Rectal smooth muscle tissue (tissue), 1 donor: ENCODE results near the gene NCKAP5.

Experiments used
- H3K27ac ChIP-seq: one replicate; pipeline ENCODE4 v1.7.0; 2013; ENCODE audit warnings: low read depth, low read length, inconsistent platforms
- H3K27me3 ChIP-seq: one replicate; pipeline ENCODE4 v1.7.0; 2013; ENCODE audit warnings: low read length; ENCODE audit not compliant: control insufficient read depth, insufficient read depth
- H3K36me3 ChIP-seq: one replicate; pipeline ENCODE4 v1.7.0; 2013; ENCODE audit warnings: low read length; ENCODE audit not compliant: control insufficient read depth, insufficient read depth
- H3K4me1 ChIP-seq: one replicate; pipeline ENCODE4 v1.7.0; 2013; ENCODE audit warnings: low read length; ENCODE audit not compliant: control insufficient read depth, insufficient read depth
- H3K4me3 ChIP-seq: one replicate; pipeline ENCODE4 v1.7.0; 2013; ENCODE audit warnings: low read length
- H3K9ac ChIP-seq: one replicate; pipeline ENCODE4 v1.7.0; 2013; ENCODE audit warnings: low read length

Gene NCKAP5

GRCh38 chr2:133458280-133458679 is 110.0 kb downstream of the NCKAP5 start:
- H3K9ac ChIP-seq, result no peak overlapping the region
- H3K27me3 ChIP-seq, result no peaks in the 10 kb centered on the region
- no peaks in the 10 kb centered on the region for H3K4me1 ChIP-seq
- H3K4me3 ChIP-seq, result no peak overlapping the region
- no peak overlapping the region for H3K27ac ChIP-seq
- H3K36me3 ChIP-seq, result no peaks in the 10 kb centered on the region

DNA sequence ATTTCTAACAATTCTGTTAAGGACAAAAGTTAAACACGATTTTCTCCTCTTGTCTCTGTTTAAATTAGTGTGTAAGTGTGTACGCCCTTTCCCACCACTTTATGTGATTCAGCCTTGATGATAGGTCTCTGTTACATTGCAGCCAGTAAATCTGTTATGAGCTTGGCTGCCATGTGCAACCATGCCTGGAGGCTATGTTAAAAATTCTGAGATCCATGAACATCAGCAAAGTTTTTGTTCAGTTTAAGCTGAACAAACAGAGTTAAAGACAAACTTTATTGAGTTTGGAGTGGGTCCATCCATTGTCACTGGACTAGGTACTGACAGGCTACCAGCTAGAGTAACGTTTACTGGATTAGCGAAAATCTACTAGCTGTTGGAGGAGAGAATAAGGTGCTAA is 110.4 kb downstream of the NCKAP5 start:
- Histone ChIP-seq H3K9ac (no peak overlapping the region), H3K4me3 (no peak overlapping the region), H3K36me3 (no peaks in the 10 kb centered on the region), H3K27me3 (no peaks in the 10 kb centered on the region), H3K4me1 (no peaks in the 10 kb centered on the region), H3K27ac (no peak overlapping the region)

DNA sequence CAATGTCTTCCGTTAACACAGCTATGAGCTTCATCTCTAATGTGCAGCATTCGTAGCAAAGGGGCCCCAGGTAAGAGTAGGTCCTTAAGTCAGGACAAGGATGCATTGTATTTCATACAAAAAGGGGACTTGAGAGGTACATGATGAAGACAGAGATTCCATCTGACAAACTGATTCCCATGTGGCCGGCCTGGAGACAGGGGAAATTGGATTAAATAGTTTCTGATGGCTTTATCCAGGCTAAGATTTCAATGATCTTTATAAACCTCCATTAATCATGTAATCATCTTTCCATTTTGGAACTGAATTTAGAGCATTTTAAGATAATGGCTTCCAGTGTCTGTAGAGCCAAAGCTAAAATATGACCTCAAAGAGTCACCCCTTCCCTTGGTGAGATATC is 111.3 kb downstream of the NCKAP5 start:
- H3K27ac ChIP-seq, result no peak overlapping the region
- H3K4me3 ChIP-seq, result no peak overlapping the region
- no peaks in the 10 kb centered on the region for H3K36me3 ChIP-seq
- no peaks in the 10 kb centered on the region for H3K4me1 ChIP-seq
- H3K27me3 ChIP-seq, result no peaks in the 10 kb centered on the region
- H3K9ac ChIP-seq, result no peak overlapping the region

- Histone ChIP-seq H3K27me3 (no peaks in the 10 kb centered on the region), H3K27ac (no peak overlapping the region), H3K4me3 (no peak overlapping the region), H3K36me3 (no peaks in the 10 kb centered on the region), H3K4me1 (no peaks in the 10 kb centered on the region), H3K9ac (no peak overlapping the region)
Observed at GRCh38 chr2:133456156-133456555, 112.1 kb downstream of the NCKAP5 start.

- Histone ChIP-seq H3K36me3 (no peaks in the 10 kb centered on the region), H3K9ac (no peak overlapping the region), H3K4me1 (no peaks in the 10 kb centered on the region), H3K4me3 (no peak overlapping the region), H3K27ac (no peak overlapping the region), H3K27me3 (no peaks in the 10 kb centered on the region)
Observed at GRCh38 chr2:133453032-133453431, 115.2 kb downstream of the NCKAP5 start.

GRCh38 chr2:133452583-133452982 is 115.7 kb downstream of the NCKAP5 start:
- H3K27ac ChIP-seq, result no peak overlapping the region
- H3K9ac ChIP-seq, result no peak overlapping the region
- no peaks in the 10 kb centered on the region for H3K4me1 ChIP-seq
- no peaks in the 10 kb centered on the region for H3K36me3 ChIP-seq
- no peaks in the 10 kb centered on the region for H3K27me3 ChIP-seq
- no peak overlapping the region for H3K4me3 ChIP-seq

DNA sequence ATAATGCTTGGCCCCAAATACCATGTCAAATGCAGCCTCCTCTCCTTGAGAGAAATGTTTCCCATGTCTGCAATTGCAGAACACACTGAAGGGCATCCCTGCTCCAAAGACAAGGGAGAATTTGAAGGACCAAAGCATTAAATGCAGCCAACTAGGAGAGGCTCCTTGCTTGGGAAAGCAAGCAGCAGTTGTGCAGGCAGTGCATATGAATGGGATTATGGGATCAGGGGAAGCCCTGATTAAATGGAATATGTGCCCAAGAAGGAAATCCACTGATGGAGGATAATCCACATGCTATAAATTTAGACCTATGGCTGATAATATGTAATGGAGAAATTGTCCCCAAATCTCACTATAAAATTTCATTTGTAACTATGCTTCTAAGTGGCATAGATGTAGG is 116.1 kb downstream of the NCKAP5 start:
- Histone ChIP-seq H3K27ac (no peak overlapping the region), H3K36me3 (no peaks in the 10 kb centered on the region), H3K4me3 (no peak overlapping the region), H3K9ac (no peak overlapping the region), H3K4me1 (no peaks in the 10 kb centered on the region), H3K27me3 (no peaks in the 10 kb centered on the region)

- Histone ChIP-seq H3K27ac (no peak overlapping the region), H3K4me3 (no peak overlapping the region), H3K4me1 (no peaks in the 10 kb centered on the region), H3K9ac (no peak overlapping the region), H3K27me3 (no peaks in the 10 kb centered on the region), H3K36me3 (no peaks in the 10 kb centered on the region)
Observed at GRCh38 chr2:133448195-133448594, 120.1 kb downstream of the NCKAP5 start.

DNA sequence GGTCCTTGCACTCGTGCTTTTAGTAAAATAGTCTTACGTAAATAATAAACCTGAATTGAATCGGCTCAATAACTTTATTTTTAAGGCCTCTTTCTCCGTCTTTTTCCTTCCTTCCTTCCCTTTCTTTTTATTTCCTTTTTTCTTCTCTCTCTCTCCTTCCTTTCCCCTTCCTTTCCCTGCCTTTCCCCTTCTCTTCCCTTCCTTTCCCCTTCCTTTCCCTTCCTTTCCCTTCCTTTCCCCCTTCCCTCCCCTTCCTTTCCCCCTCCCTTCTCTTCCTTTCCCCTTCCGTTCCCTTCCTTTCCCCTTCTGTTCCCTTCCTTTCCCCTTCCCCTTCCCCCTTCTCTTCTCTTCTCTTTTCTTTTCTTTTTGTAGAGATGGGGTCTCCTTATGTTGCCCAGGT is 121.0 kb downstream of the NCKAP5 start:
- H3K4me1 ChIP-seq, result no peaks in the 10 kb centered on the region
- H3K27me3 ChIP-seq, result no peaks in the 10 kb centered on the region
- H3K27ac ChIP-seq, result no peak overlapping the region
- no peaks in the 10 kb centered on the region for H3K36me3 ChIP-seq
- H3K4me3 ChIP-seq, result no peak overlapping the region
- H3K9ac ChIP-seq, result no peak overlapping the region

- no peaks in the 10 kb centered on the region for H3K4me1 ChIP-seq
- no peak overlapping the region for H3K4me3 ChIP-seq
- no peaks in the 10 kb centered on the region for H3K27me3 ChIP-seq
- H3K36me3 ChIP-seq, result no peaks in the 10 kb centered on the region
- H3K27ac ChIP-seq, result no peak overlapping the region
- H3K9ac ChIP-seq, result no peak overlapping the region
Observed at GRCh38 chr2:133444465-133444864, 123.8 kb downstream of the NCKAP5 start.

- Histone ChIP-seq H3K4me1 (no peaks in the 10 kb centered on the region), H3K4me3 (no peak overlapping the region), H3K36me3 (no peaks in the 10 kb centered on the region)
Observed at GRCh38 chr2:133442393-133442792, 125.9 kb downstream of the NCKAP5 start.

GRCh38 chr2:133439565-133439920 is 128.7 kb downstream of the NCKAP5 start:
- Histone ChIP-seq H3K27ac (no peak overlapping the region), H3K4me3 (no peak overlapping the region), H3K9ac (no peak overlapping the region), H3K36me3 (no peaks in the 10 kb centered on the region), H3K4me1 (no peaks in the 10 kb centered on the region), H3K27me3 (no peaks in the 10 kb centered on the region)

More at GRCh38 chr2:133442393-133442792, 125.9 kb downstream of the NCKAP5 start:
- no peak overlapping the region for H3K27ac ChIP-seq
- H3K9ac ChIP-seq, result no peak overlapping the region
- no peaks in the 10 kb centered on the region for H3K27me3 ChIP-seq

DNA sequence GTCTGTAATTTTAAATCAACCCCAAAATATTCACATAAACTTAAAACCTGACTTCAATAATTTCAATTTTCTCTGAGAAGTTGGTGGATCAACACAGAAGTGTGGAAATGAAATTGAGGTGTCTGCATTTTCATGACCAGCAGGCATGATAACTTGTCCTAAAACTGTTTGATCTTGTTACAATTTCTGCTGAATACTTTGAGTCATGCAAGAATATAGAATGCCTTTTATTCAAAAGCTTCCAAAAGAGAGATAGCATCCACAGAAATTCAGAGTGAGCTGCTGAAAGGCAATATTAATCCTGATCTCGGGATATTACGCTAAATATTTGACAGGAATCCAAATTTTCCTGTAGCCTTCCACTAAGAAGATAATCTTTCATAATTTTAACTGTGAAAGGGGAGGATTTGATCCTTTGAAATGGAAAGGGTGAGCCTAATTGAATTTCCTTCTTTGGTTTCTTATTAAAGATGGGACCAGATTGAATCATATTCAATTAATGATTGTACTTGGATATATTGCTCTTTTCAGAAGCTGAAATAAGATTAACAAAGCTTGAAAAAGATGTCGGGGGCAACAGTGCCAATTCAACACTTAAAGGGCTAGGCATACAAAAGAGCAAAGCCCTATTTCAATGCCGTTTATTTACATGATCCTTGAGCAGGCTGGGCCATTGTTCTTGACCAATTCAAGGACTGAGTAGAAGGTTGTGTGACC is 129.3 kb downstream of the NCKAP5 start:
- no peak overlapping the region for H3K9ac ChIP-seq
- H3K4me1 ChIP-seq, result no peaks in the 10 kb centered on the region
- no peak overlapping the region for H3K4me3 ChIP-seq
- H3K36me3 ChIP-seq, result no peaks in the 10 kb centered on the region
- H3K27ac ChIP-seq, result no peak overlapping the region
- H3K27me3 ChIP-seq, result no peaks in the 10 kb centered on the region
